HFFc6 (cell line): Measurements from ENCODE around the gene REM1. TPM values are rescaled to one million over a fixed set of nuclear protein-coding genes. Genes with fewer than 3 reads are reported as not detected.
A peak's percentile ranks its signal among the peaks of the same experiment; 100 is the strongest.
"Not testable (repeated sequence)": the region's sequence is repeated elsewhere in the genome, so short reads cannot be mapped to it uniquely, and the experiment has no call there.

Source experiments
- DNase-seq: peaks from one replicate; pipeline ENCODE4 v3.0.0-alpha.2; 2018
- H3K27ac Mint-ChIP-seq: 2 replicates; pipeline ENCODE4 v1.8.0; 2020; ENCODE audit warnings: mild to moderate bottlenecking, mixed read lengths
- H3K27me3 Mint-ChIP-seq: 2 replicates; pipeline ENCODE4 v1.8.0; 2021; ENCODE audit warnings: mild to moderate bottlenecking, moderate library complexity, mixed read lengths; ENCODE audit not compliant: insufficient read depth
- H3K36me3 Mint-ChIP-seq: 2 replicates; pipeline ENCODE4 v1.8.0; 2021; ENCODE audit warnings: low read depth, mixed read lengths
- H3K4me1 Mint-ChIP-seq: 2 replicates; pipeline ENCODE4 v1.8.0; 2020; ENCODE audit warnings: low read depth, mixed read lengths
- H3K4me3 Mint-ChIP-seq: 2 replicates; pipeline ENCODE4 v1.8.0; 2020; ENCODE audit warnings: mild to moderate bottlenecking, moderate library complexity, mixed read lengths
- H3K9me3 Mint-ChIP-seq: 2 replicates; pipeline ENCODE4 v1.8.0; 2020; ENCODE audit warnings: mild to moderate bottlenecking, mixed read lengths
- total RNA-seq, 6 experiments: library from RNA; stranded (reverse); fragmentation: NEBNext Ultra II Directional; extraction: Animal tissue kit (Norgen Biotek cat#: 25700); gene quantifications; 2 replicates in 1 of 6; 3 replicates in 5 of 6; pipeline ENCODE4 v1.2.3, GENCODE V29; 2021
- TF ChIP-seq, protein P1 (sequence below): fragments of 200-600 bp; sonication (generic); IDR thresholded peaks from 2 replicates; pipeline ENCODE4 v1.5.0; 2021; ENCODE audit warnings: antibody characterized with exemption, mild to moderate bottlenecking

The REM1 gene
- total RNA-seq, 6 experiments from 2014 or later = not detected

DNA sequence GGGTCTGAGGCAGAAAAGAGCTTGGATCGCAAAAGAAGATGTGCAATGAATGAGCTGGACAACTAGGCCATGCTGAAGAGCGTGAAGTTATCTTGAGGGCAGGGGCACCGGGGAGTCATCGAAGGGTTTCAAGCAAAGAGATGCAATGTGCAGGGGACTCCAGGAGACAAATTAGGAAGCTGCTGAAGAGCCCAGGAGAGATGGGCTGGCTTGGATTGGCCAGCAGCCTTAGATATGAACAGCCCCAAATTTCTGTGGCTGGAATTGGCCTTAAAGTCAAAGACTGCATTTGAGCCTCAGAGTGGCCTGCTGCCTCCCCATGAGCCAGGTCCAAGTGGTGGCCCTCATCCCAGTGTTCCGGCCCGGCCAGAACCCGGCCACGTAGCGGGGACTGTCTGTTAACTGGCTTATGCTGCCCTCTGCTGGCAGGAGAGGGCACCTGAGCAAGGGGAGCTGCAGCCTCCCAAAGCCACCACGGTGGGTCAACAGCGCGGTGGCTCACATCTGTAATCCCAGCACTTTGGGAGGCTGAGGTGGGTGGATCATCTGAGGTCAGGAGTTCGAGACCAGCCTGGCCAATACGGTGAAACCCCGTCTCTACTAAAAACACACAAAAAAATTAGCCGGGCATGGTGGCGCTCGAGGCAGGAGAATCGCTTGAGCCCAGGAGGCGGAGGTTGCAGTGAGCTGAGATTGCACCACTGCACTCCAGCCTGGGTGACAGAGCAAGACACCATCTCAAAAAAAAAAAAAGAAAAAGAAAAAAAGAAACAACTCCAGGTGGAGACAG, 28.0 kb downstream of the REM1 start:
- TF ChIP-seq, protein P1, sequence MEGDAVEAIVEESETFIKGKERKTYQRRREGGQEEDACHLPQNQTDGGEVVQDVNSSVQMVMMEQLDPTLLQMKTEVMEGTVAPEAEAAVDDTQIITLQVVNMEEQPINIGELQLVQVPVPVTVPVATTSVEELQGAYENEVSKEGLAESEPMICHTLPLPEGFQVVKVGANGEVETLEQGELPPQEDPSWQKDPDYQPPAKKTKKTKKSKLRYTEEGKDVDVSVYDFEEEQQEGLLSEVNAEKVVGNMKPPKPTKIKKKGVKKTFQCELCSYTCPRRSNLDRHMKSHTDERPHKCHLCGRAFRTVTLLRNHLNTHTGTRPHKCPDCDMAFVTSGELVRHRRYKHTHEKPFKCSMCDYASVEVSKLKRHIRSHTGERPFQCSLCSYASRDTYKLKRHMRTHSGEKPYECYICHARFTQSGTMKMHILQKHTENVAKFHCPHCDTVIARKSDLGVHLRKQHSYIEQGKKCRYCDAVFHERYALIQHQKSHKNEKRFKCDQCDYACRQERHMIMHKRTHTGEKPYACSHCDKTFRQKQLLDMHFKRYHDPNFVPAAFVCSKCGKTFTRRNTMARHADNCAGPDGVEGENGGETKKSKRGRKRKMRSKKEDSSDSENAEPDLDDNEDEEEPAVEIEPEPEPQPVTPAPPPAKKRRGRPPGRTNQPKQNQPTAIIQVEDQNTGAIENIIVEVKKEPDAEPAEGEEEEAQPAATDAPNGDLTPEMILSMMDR = peak; percentile 96
- peaks cover 16% of the 10 kb centered on the region for H3K4me1 Mint-ChIP-seq
- not testable (repeated sequence) for H3K36me3 Mint-ChIP-seq, H3K27me3 Mint-ChIP-seq, H3K9me3 Mint-ChIP-seq, H3K27ac Mint-ChIP-seq, H3K4me3 Mint-ChIP-seq
- peak; percentile 61 for DNase-seq

DNA sequence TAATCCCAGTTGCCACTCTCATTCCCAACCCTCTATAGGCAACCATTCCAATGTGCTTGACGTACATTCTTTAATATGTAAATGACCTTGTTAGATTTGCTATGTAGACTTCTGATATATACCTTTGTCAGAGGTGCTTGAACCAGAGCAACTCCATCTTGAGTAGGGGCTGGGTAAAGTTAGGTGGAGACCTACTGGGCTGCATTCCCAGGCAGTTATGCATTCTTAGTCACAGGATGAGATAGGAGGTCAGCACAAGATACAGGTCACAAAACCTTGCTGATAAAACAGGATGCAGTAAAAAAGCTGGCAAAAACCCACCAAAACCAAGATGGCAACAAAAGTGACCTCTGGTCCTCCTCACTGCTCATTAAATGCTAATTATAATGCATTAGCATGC, 30.8 kb downstream of the REM1 start:
- Mint-ChIP-seq H3K9me3 (peaks cover 7% of the 10 kb centered on the region), H3K36me3 (peaks cover 6% of the 10 kb centered on the region), H3K27me3 (peaks cover 14% of the 10 kb centered on the region), H3K4me1 (peaks cover 9% of the 10 kb centered on the region), H3K27ac (no peak overlapping the region), H3K4me3 (no peak overlapping the region)
- no peak for DNase-seq
- TF ChIP-seq, protein P1 = no peak

DNA sequence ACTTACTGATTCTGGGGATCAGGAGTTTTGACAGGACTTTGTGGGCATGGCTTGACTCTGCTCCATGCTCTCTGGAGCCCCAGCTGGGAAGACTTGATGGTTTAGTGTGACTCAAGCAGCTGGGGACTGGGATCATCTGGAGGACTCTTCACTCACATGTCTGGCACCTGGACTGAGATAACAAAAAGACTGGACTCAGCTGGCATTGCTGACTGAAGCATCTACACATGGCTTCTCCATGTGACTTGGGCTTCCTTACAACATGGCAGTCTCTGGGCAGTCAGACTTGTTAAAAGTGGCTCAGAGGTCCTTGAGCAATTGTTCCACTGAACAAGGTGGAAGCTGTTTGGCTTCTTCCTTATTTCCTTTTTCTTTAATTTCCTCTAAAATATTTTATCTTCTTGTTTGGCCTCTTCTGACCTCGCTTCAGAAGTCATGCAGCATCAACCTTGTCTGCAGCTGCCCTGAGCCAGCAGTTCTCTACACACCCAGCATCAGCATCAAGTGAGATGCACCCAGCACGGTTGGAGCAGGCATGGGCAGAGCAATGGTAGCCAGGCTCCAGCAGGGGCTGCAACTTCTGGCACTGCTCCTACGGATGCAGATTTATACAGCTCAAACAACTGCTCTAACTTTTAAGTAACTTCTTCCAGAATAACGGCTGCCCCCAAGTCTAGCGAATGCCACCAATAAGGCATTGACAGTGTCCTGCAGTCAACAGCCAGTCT, 33.6 kb downstream of the REM1 start:
- TF ChIP-seq, protein P1 = no peak
- peaks cover 6% of the 10 kb centered on the region for H3K36me3 Mint-ChIP-seq
- H3K27ac Mint-ChIP-seq = no peak overlapping the region
- H3K27me3 Mint-ChIP-seq = peaks cover 11% of the 10 kb centered on the region
- DNase-seq = no peak
- peaks cover 9% of the 10 kb centered on the region for H3K4me1 Mint-ChIP-seq
- peaks cover 7% of the 10 kb centered on the region for H3K9me3 Mint-ChIP-seq
- no peak overlapping the region for H3K4me3 Mint-ChIP-seq

DNA sequence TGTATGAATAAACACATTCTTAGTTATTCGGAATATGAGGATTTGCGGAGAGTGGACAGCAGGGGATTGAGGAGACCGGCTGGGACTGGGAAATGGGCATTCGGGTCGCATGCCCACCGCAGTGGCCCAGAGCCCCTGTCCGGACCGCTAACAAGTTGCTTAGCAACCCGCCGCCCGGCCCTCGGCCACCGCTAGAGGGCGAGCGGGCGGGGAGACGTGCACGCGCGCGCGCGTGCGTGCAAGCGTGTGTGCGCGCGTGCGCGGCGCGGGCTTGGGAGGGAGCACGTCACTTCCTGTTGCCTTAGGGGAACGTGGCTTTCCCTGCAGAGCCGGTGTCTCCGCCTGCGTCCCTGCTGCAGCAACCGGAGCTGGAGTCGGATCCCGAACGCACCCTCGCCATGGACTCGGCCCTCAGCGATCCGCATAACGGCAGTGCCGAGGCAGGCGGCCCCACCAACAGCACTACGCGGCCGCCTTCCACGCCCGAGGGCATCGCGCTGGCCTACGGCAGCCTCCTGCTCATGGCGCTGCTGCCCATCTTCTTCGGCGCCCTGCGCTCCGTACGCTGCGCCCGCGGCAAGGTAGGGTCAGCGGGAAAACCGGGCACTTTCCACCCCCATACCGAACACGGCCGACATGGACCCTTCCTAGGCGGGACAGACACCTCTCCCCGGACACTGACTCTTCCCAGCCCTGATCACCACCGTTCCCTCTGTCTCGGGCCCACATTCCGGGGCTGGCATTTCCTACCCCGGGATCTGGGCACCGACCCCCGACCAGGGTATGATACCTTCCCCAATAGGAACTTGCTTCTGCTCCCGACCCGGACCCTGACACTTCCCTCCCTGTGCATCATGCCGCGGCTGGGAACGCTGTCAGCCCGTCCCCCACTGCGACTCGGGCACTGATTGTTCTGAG, 39.3 kb downstream of the REM1 start, which contains the start of gene HM13:
Gene HM13, plus strand, starts transcription at position 289 of the 918 bp plus-strand sequence. Its CDS starts 110 bp downstream, at position 399.
- DNase-seq = peak; percentile 87
- TF ChIP-seq, protein P1 = peak; percentile 99
- H3K4me1 Mint-ChIP-seq = peaks cover 7% of the 10 kb centered on the region
- H3K36me3 Mint-ChIP-seq = peaks cover 3% of the 10 kb centered on the region
- H3K27me3 Mint-ChIP-seq = peaks cover under 1% of the 10 kb centered on the region
- H3K4me3 Mint-ChIP-seq = no peak within 1 kb of the TSS; the same call in 1 of the 2 replicates
- peak within 1 kb of the TSS; percentile 81 for H3K27ac Mint-ChIP-seq
- no peaks in the 10 kb centered on the region for H3K9me3 Mint-ChIP-seq
